GM23338 (cell line): Measurements from ENCODE around the gene OR52M1. TPM values are rescaled to one million over a fixed set of nuclear protein-coding genes. Genes with fewer than 3 reads are reported as not detected.
A peak's percentile ranks its signal among the peaks of the same experiment; 100 is the strongest.

Experiments used
- ATAC-seq: fragments of 200-7000 bp; cut with Tn5 transposase; 3 replicates; pipeline ENCODE4 v1.9.1; 2020
- DNase-seq: peaks from one replicate; pipeline ENCODE4 v3.0.0-alpha.2; 2015; ENCODE audit warnings: low spot score
- H2AFZ ChIP-seq: fragments of 200-600 bp; sonication (generic); 2 replicates; pipeline ENCODE4 v1.8.0; 2016; ENCODE audit warnings: antibody characterized with exemption, mild to moderate bottlenecking, moderate library complexity
- H3F3A ChIP-seq: fragments of 200-600 bp; sonication (generic); replicated peaks from 2 replicates; pipeline ENCODE4 v1.8.0; 2017; ENCODE audit warnings: antibody characterized with exemption, mixed run types, low read depth
- H3K27ac ChIP-seq: fragments of 200-600 bp; sonication (generic); 2 replicates; pipeline ENCODE4 v1.6.1; 2016; ENCODE audit warnings: low read depth
- H3K27me3 ChIP-seq: fragments of 200-600 bp; sonication (generic); 2 replicates; pipeline ENCODE4 v1.8.0; 2016; ENCODE audit warnings: mild to moderate bottlenecking, mixed run types, moderate library complexity; ENCODE audit not compliant: insufficient read depth
- H3K36me3 ChIP-seq: fragments of 200-600 bp; sonication (generic); 2 replicates; pipeline ENCODE4 v1.8.0; 2016; ENCODE audit warnings: mild to moderate bottlenecking; ENCODE audit not compliant: insufficient read depth
- H3K4me1 ChIP-seq: fragments of 200-600 bp; sonication (generic); 2 replicates; pipeline ENCODE4 v1.8.0; 2016; ENCODE audit warnings: mild to moderate bottlenecking, moderate library complexity; ENCODE audit not compliant: insufficient read depth
- H3K4me2 ChIP-seq: fragments of 200-600 bp; sonication (generic); 2 replicates; pipeline ENCODE4 v1.7.1; 2017; ENCODE audit warnings: mixed run types
- H3K4me3 ChIP-seq: fragments of 200-600 bp; sonication (generic); 2 replicates; pipeline ENCODE4 v1.6.1; 2016; ENCODE audit warnings: mixed run types
- H3K79me2 ChIP-seq: fragments of 200-600 bp; sonication (generic); replicated peaks from 2 replicates; pipeline ENCODE4 v1.8.0; 2017; ENCODE audit warnings: mild to moderate bottlenecking; ENCODE audit not compliant: insufficient read depth
- H3K9me2 ChIP-seq: fragments of 200-600 bp; sonication (generic); 2 replicates; pipeline ENCODE4 v1.8.0; 2017; ENCODE audit not compliant: insufficient read depth
- H4K20me1 ChIP-seq: fragments of 200-600 bp; sonication (generic); replicated peaks from 2 replicates; pipeline ENCODE4 v1.8.0; 2017; ENCODE audit warnings: mild to moderate bottlenecking; ENCODE audit not compliant: insufficient read depth
- H3K27ac Mint-ChIP-seq: 2 replicates; pipeline ENCODE4 v1.8.0; 2020; ENCODE audit warnings: inconsistent platforms, mild to moderate bottlenecking, moderate library complexity, mixed read lengths
- H3K27me3 Mint-ChIP-seq: 3 replicates; pipeline ENCODE4 v1.8.0; 2022; ENCODE audit warnings: low read depth, mild to moderate bottlenecking, moderate library complexity, mixed read lengths, inconsistent platforms; ENCODE audit not compliant: insufficient read depth, poor library complexity
- H3K36me3 Mint-ChIP-seq: 3 replicates; pipeline ENCODE4 v1.8.0; 2021; ENCODE audit warnings: low read depth, mild to moderate bottlenecking, inconsistent platforms, moderate library complexity, mixed read lengths
- H3K4me1 Mint-ChIP-seq: 3 replicates; pipeline ENCODE4 v1.8.0; 2020; ENCODE audit warnings: mild to moderate bottlenecking, inconsistent platforms, mixed read lengths
- H3K4me3 Mint-ChIP-seq: 3 replicates; pipeline ENCODE4 v1.8.0; 2021; ENCODE audit warnings: moderate library complexity, mild to moderate bottlenecking, inconsistent platforms, mixed read lengths
- H3K9me3 Mint-ChIP-seq: 3 replicates; pipeline ENCODE4 v1.8.0; 2020; ENCODE audit warnings: moderate library complexity, mild to moderate bottlenecking, inconsistent platforms, mixed read lengths
- CTCF ChIP-seq, 2 experiments: fragments of 200-600 bp in 1 of 2; sonication (generic) in 1 of 2; conservative IDR thresholded peaks; 2 replicates each; pipeline versions ENCODE4 v1.5.1 to v1.6.1; 2016 to 2017; ENCODE audit warnings: antibody characterized with exemption in 2 of 2, low read depth in 2 of 2, mild to moderate bottlenecking in 2 of 2, moderate library complexity in 1 of 2
- EZH2phosphoT487 ChIP-seq: fragments of 200-600 bp; sonication (generic); IDR thresholded peaks from one replicate; pipeline ENCODE4 v1.8.1; 2018; ENCODE audit warnings: antibody characterized with exemption; ENCODE audit not compliant: unreplicated experiment
- NANOG ChIP-seq: IDR thresholded peaks from 2 replicates; pipeline ENCODE4 v1.6.1; 2016; ENCODE audit warnings: antibody characterized with exemption, borderline replicate concordance
- POLR2AphosphoS5 ChIP-seq: IDR thresholded peaks from 2 replicates; pipeline ENCODE4 v1.6.1; 2016; ENCODE audit warnings: antibody characterized with exemption, low read depth
- REST ChIP-seq: IDR thresholded peaks from one replicate; pipeline ENCODE4 v1.6.1; 2018; ENCODE audit warnings: antibody characterized with exemption; ENCODE audit not compliant: unreplicated experiment
- ZNF114 ChIP-seq: fragments of 250-450 bp; sonication (Bioruptor Pico); IDR thresholded peaks from 2 replicates; pipeline ENCODE4 v1.5.0; 2020; ENCODE audit warnings: mild to moderate bottlenecking, moderate library complexity
- ZNF462 ChIP-seq: fragments of 250-450 bp; sonication (Bioruptor Pico); IDR thresholded peaks from 2 replicates; pipeline ENCODE4 v1.5.0; 2020; ENCODE audit warnings: mild to moderate bottlenecking, moderate library complexity
- polyA plus RNA-seq: library from polyadenylated mRNA; unstranded; fragments of >200 nt; fragmentation: Nextera tagmentation; extraction: Ambion mirVana; gene quantifications from 2 replicates; pipeline ENCODE4 v1.2.1, GENCODE V29; 2016
- total RNA-seq: library from RNA; depleted of rRNA; stranded (reverse); fragments of >200 nt; shearing (Covaris generic); gene quantifications from 2 replicates; pipeline ENCODE4 v1.2.3, GENCODE V29; 2014

OR52M1 gene
- total and polyA plus RNA-seq, 2 experiments from 2014 or later = not detected

- TF ChIP-seq CTCF (conservative IDR thresholded peaks at IDR 0.05; ENCODE audit: low read depth in 2 of 2) = no peak
- no peak for ATAC-seq
- no peak for DNase-seq
Measured at GRCh38 chr11:4576880-4577279, 31.9 kb downstream of the OR52M1 start.

GRCh38 chr11:4577761-4578160 is 32.8 kb downstream of the OR52M1 start:
- TF ChIP-seq NANOG = no peak
- no peak for TF ChIP-seq ZNF462 (CRISPR knock-in tag)
- no peak for TF ChIP-seq EZH2phosphoT487
- TF ChIP-seq REST = no peak
- TF ChIP-seq POLR2AphosphoS5 = no peak
- TF ChIP-seq ZNF114 (CRISPR knock-in tag) = no peak
- peaks cover 2% of the 10 kb centered on the region for H3K27me3 Mint-ChIP-seq
- H3K9me3 Mint-ChIP-seq = no peaks in the 10 kb centered on the region; the same call in 2 of the 3 replicates
- Histone ChIP-seq H3F3A (no peaks in the 10 kb centered on the region), H3K27me3 (no peaks in the 10 kb centered on the region), H4K20me1 (no peaks in the 10 kb centered on the region), H3K9me2 (peaks cover 18% of the 10 kb centered on the region), H3K36me3 (no peaks in the 10 kb centered on the region), H3K4me2 (no peak overlapping the region), H2AFZ (no peak overlapping the region), H3K4me3 (no peak overlapping the region), H3K27ac (no peak overlapping the region), H3K79me2 (no peaks in the 10 kb centered on the region), H3K4me1 (no peaks in the 10 kb centered on the region)
- H3K27ac Mint-ChIP-seq = no peak overlapping the region
- H3K4me1 Mint-ChIP-seq = no peaks in the 10 kb centered on the region
- H3K36me3 Mint-ChIP-seq = no peaks in the 10 kb centered on the region
- H3K4me3 Mint-ChIP-seq = no peak overlapping the region
- DNase-seq (no peak), ATAC-seq (no peak)

More at GRCh38 chr11:4576880-4577279, 31.9 kb downstream of the OR52M1 start:
- Histone ChIP-seq H3F3A (no peaks in the 10 kb centered on the region), H3K27me3 (no peaks in the 10 kb centered on the region), H3K79me2 (no peaks in the 10 kb centered on the region), H4K20me1 (no peaks in the 10 kb centered on the region), H3K9me2 (peaks cover 22% of the 10 kb centered on the region), H3K27ac (no peak overlapping the region), H2AFZ (0 out of 2 replicates have a peak overlapping the region, but pooled peaks have one; percentile 14), H3K4me3 (no peak overlapping the region), H3K36me3 (no peaks in the 10 kb centered on the region), H3K4me1 (peaks cover 3% of the 10 kb centered on the region), H3K4me2 (no peak overlapping the region)
- H3K9me3 Mint-ChIP-seq = no peaks in the 10 kb centered on the region; the same call in 2 of the 3 replicates
- no peak overlapping the region for H3K4me3 Mint-ChIP-seq
- no peaks in the 10 kb centered on the region for H3K36me3 Mint-ChIP-seq
- no peak overlapping the region for H3K27ac Mint-ChIP-seq
- peaks cover 7% of the 10 kb centered on the region; the same call in 2 of the 3 replicates for H3K4me1 Mint-ChIP-seq
- peaks cover 2% of the 10 kb centered on the region for H3K27me3 Mint-ChIP-seq
